Measurements from ENCODE around the gene CACNB1. TPM values are rescaled to one million over a fixed set of nuclear protein-coding genes. Genes with fewer than 3 reads are reported as not detected.

The CACNB1 gene
- total RNA-seq, 1 donor, result 5.8 TPM

- peaks cover 48% of the 10 kb centered on the region for H3K79me2 ChIP-seq (ENCODE audit: insufficient read depth, low read length)
- H3K9me3 ChIP-seq (ENCODE audit: low read depth, low read length), result no peaks in the 10 kb centered on the region
- H3K36me3 ChIP-seq (ENCODE audit: insufficient read depth, low read length), result peaks cover 30% of the 10 kb centered on the region
- H3K4me3 ChIP-seq (ENCODE audit: insufficient read depth, low read length), result peak overlapping the region; percentile 81
- no peak overlapping the region for H2AFZ ChIP-seq (ENCODE audit: low read length)
- H4K20me1 ChIP-seq (ENCODE audit: insufficient read depth, low read length), result peaks cover 26% of the 10 kb centered on the region
- no peak for TF ChIP-seq CTCF (IDR thresholded peaks at IDR 0.05; ENCODE audit: extremely low read depth, low read depth, low read length)
- peaks cover 27% of the 10 kb centered on the region for H3K4me1 ChIP-seq (ENCODE audit: insufficient read depth, low read length)
- H3K27ac ChIP-seq (ENCODE audit: low read depth, low read length), result no peak overlapping the region
- peak overlapping the region; percentile 79 for H3K4me2 ChIP-seq (ENCODE audit: insufficient read depth, low read length)
- H3K27me3 ChIP-seq (ENCODE audit: insufficient read depth, low read length), result no peaks in the 10 kb centered on the region
- DNase-seq (ENCODE audit: insufficient read length, low spot score, missing footprints), result peak; percentile 86
Observed at GRCh38 chr17:39196241-39196807, 1.1 kb downstream of the CACNB1 start.

- Histone ChIP-seq H3K9me3 (ENCODE audit: low read depth, low read length) (no peaks in the 10 kb centered on the region), H3K27ac (ENCODE audit: low read depth, low read length) (no peak overlapping the region), H3K4me1 (ENCODE audit: insufficient read depth, low read length) (peaks cover 21% of the 10 kb centered on the region), H3K4me2 (ENCODE audit: insufficient read depth, low read length) (peak overlapping the region; percentile 79), H3K79me2 (ENCODE audit: insufficient read depth, low read length) (peaks cover 41% of the 10 kb centered on the region), H3K27me3 (ENCODE audit: insufficient read depth, low read length) (no peaks in the 10 kb centered on the region), H3K4me3 (ENCODE audit: insufficient read depth, low read length) (peak overlapping the region; percentile 81), H3K36me3 (ENCODE audit: insufficient read depth, low read length) (peaks cover 29% of the 10 kb centered on the region), H4K20me1 (ENCODE audit: insufficient read depth, low read length) (peaks cover 21% of the 10 kb centered on the region), H2AFZ (ENCODE audit: low read length) (no peak overlapping the region)
- TF ChIP-seq CTCF (IDR thresholded peaks at IDR 0.05; ENCODE audit: extremely low read depth, low read depth, low read length), result no peak
- peak; percentile 86 for DNase-seq (ENCODE audit: insufficient read length, low spot score, missing footprints)
Observed at GRCh38 chr17:39195568-39196160, 1.8 kb downstream of the CACNB1 start.

GRCh38 chr17:39194985-39195524 is 2.4 kb downstream of the CACNB1 start:
- Histone ChIP-seq H4K20me1 (ENCODE audit: insufficient read depth, low read length) (peaks cover 20% of the 10 kb centered on the region), H3K4me3 (ENCODE audit: insufficient read depth, low read length) (no peak overlapping the region), H2AFZ (ENCODE audit: low read length) (no peak overlapping the region), H3K4me2 (ENCODE audit: insufficient read depth, low read length) (peak overlapping the region; percentile 79), H3K27ac (ENCODE audit: low read depth, low read length) (no peak overlapping the region), H3K9me3 (ENCODE audit: low read depth, low read length) (no peaks in the 10 kb centered on the region), H3K36me3 (ENCODE audit: insufficient read depth, low read length) (peaks cover 31% of the 10 kb centered on the region), H3K27me3 (ENCODE audit: insufficient read depth, low read length) (no peaks in the 10 kb centered on the region), H3K4me1 (ENCODE audit: insufficient read depth, low read length) (peaks cover 21% of the 10 kb centered on the region), H3K79me2 (ENCODE audit: insufficient read depth, low read length) (peaks cover 36% of the 10 kb centered on the region)
- TF ChIP-seq CTCF (IDR thresholded peaks at IDR 0.05; ENCODE audit: extremely low read depth, low read depth, low read length), result no peak
- DNase-seq (ENCODE audit: insufficient read length, low spot score, missing footprints), result peak; percentile 60

All from osteoblast (primary cell).